Neuronal stem cell (in vitro differentiated cells): Measurements from ENCODE around the gene UPF2.

Experiments used
- DNase-seq: peaks from one replicate; pipeline ENCODE4 v3.0.0-alpha.2; 2013; ENCODE audit warnings: low spot score
- H2AFZ ChIP-seq: one replicate; pipeline ENCODE4 v1.6.1; 2013; ENCODE audit warnings: mild to moderate bottlenecking, low read length, inconsistent platforms
- H2AK5ac ChIP-seq: 2 replicates; pipeline ENCODE4 v1.6.1; 2013; ENCODE audit warnings: low read depth, mild to moderate bottlenecking, inconsistent platforms, low read length, moderate library complexity, mixed read lengths
- H2BK120ac ChIP-seq: 2 replicates; pipeline ENCODE4 v1.6.1; 2013; ENCODE audit warnings: low read depth, mild to moderate bottlenecking, inconsistent platforms, low read length, moderate library complexity, mixed read lengths
- H2BK12ac ChIP-seq: one replicate; pipeline ENCODE4 v1.6.1; 2013; ENCODE audit warnings: low read length, inconsistent platforms
- H2BK15ac ChIP-seq: 2 replicates; pipeline ENCODE4 v1.6.1; 2013; ENCODE audit warnings: mild to moderate bottlenecking, low read length, inconsistent platforms, mixed read lengths
- H2BK5ac ChIP-seq: one replicate; pipeline ENCODE4 v1.6.1; 2013; ENCODE audit warnings: inconsistent platforms, mild to moderate bottlenecking, low read length, moderate library complexity
- H3K14ac ChIP-seq: one replicate; pipeline ENCODE4 v1.6.1; 2013; ENCODE audit warnings: low read length, inconsistent platforms
- H3K18ac ChIP-seq: 2 replicates; pipeline ENCODE4 v1.6.1; 2013; ENCODE audit warnings: low read length, inconsistent platforms
- H3K23ac ChIP-seq: 2 replicates; pipeline ENCODE4 v1.6.1; 2013; ENCODE audit warnings: low read depth, mild to moderate bottlenecking, mixed read lengths, low read length, inconsistent platforms; ENCODE audit not compliant: poor library complexity
- H3K27ac ChIP-seq: replicated peaks from 3 replicates; pipeline ENCODE4 v1.5.1; 2013; ENCODE audit warnings: low read length, inconsistent platforms
- H3K27me3 ChIP-seq, 3 experiments: 2 replicates each; pipeline ENCODE4 v1.6.1; 2013; ENCODE audit warnings: low read length in 3 of 3, mild to moderate bottlenecking in 2 of 3, inconsistent platforms in 1 of 3, low read depth in 1 of 3, mixed read lengths in 1 of 3, moderate library complexity in 1 of 3; ENCODE audit not compliant: control insufficient read depth in 3 of 3, insufficient read depth in 3 of 3
- H3K36me3 ChIP-seq, 2 donors: replicated peaks in 1 of 2; 2 replicates each; pipeline ENCODE4 v1.6.1; 2013; ENCODE audit warnings: low read length in 2 of 2; ENCODE audit not compliant: control insufficient read depth in 2 of 2, insufficient read depth in 2 of 2
- H3K4ac ChIP-seq: 2 replicates; pipeline ENCODE4 v1.6.1; 2013; ENCODE audit warnings: inconsistent platforms, mild to moderate bottlenecking, low read length, moderate library complexity
- H3K4me1 ChIP-seq, 2 donors: 1 replicate in 1 of 2; 2 replicates in 1 of 2; pipeline ENCODE4 v1.6.1; 2013; ENCODE audit warnings: low read length in 2 of 2, low read depth in 1 of 2; ENCODE audit not compliant: control insufficient read depth in 2 of 2, insufficient read depth in 1 of 2
- H3K4me2 ChIP-seq: one replicate; pipeline ENCODE4 v1.6.1; 2013; ENCODE audit warnings: mild to moderate bottlenecking, low read length, inconsistent platforms; ENCODE audit not compliant: insufficient read depth, poor library complexity, severe bottlenecking
- H3K4me3 ChIP-seq, 2 donors: 2 replicates each; pipeline ENCODE4 v1.5.1; 2013; ENCODE audit warnings: low read length in 2 of 2, mild to moderate bottlenecking in 2 of 2, inconsistent platforms in 1 of 2, moderate library complexity in 1 of 2
- H3K79me1 ChIP-seq: one replicate; pipeline ENCODE4 v1.6.1; 2013; ENCODE audit warnings: low read depth, mild to moderate bottlenecking, inconsistent platforms, low read length, moderate library complexity
- H3K9ac ChIP-seq: one replicate; pipeline ENCODE4 v1.6.1; 2013; ENCODE audit warnings: mild to moderate bottlenecking, low read depth, low read length, inconsistent platforms; ENCODE audit not compliant: poor library complexity
- H3K9me3 ChIP-seq, 2 donors: replicated peaks in 1 of 2; 2 replicates each; pipeline versions ENCODE3 to v1.6.1; 2013; ENCODE audit warnings: low read length in 2 of 2, mild to moderate bottlenecking in 2 of 2, inconsistent platforms in 1 of 2, low read depth in 1 of 2, mixed read lengths in 1 of 2, moderate library complexity in 1 of 2; ENCODE audit not compliant: control insufficient read depth in 2 of 2, insufficient read depth in 1 of 2
- H4K8ac ChIP-seq: one replicate; pipeline ENCODE4 v1.6.1; 2013; ENCODE audit warnings: low read depth, mild to moderate bottlenecking, inconsistent platforms, low read length, moderate library complexity
- H4K91ac ChIP-seq: one replicate; pipeline ENCODE4 v1.6.1; 2013; ENCODE audit warnings: low read length, low read depth, mild to moderate bottlenecking, inconsistent platforms; ENCODE audit not compliant: poor library complexity
- WGBS, 2 donors: extraction: QIAGEN DNeasy Blood & Tissue Kit; methylation state at CpG; one replicate each; pipeline ENCODE4 v1.1.7; 2013; ENCODE audit warnings: missing lambda C conversion rate in 2 of 2, mixed read lengths in 1 of 2; ENCODE audit not compliant: insufficient read length in 2 of 2, insufficient replicate concordance in 1 of 2; ENCODE audit errors: extremely low coverage in 2 of 2; 5-methylcytosine and 5-hydroxymethylcytosine counted together

UPF2 gene

DNA sequence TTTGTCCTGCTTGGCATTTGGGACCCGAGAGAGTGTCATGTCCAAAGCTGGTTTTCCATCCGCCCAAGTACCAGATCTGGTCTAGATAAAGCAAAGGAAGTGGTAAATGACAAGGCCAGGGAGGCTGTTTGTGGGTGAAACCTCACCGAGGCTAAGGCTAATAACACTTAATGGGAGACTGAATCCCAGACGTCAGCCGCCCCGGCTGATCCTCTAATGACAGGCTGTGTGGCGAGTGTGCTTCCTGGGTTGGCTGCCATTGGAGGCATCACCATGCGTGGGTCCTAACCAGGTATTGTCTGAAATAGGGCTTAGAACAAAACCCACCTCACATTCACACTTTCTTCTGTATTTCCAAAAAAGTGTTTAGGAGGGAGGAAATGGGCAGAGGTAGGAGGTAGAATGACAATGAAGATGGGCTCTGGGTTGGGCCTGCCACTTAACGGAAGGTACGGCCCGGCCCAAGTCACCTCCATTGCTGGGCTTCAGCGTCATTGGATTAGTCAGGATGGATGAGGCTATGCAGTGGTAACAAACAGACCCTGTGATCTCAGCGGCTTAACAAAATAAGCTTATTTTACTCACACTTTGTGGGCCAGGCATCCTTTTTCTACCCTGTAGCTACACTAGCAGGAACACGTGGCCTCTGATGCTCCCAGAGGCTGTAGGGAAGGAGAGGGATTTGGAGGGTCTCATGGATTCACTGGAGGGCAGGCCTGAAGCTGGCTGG, 159.8 kb downstream of the UPF2 start:
- no peak overlapping the region for H2BK5ac ChIP-seq
- DNase-seq, result no peak
- no peak overlapping the region for H2BK12ac ChIP-seq
- no peak overlapping the region for H3K14ac ChIP-seq
- H3K4me3 ChIP-seq, result no peak overlapping the region
- no peak overlapping the region for H3K23ac ChIP-seq
- no peak overlapping the region for H4K8ac ChIP-seq
- H3K9me3 ChIP-seq, result no peaks in the 10 kb centered on the region
- H2AFZ ChIP-seq, result no peak overlapping the region
- H3K18ac ChIP-seq, result no peak overlapping the region
- H3K9ac ChIP-seq, result no peak overlapping the region
- H2BK15ac ChIP-seq, result no peak overlapping the region
- H3K4ac ChIP-seq, result no peak overlapping the region
- no peak overlapping the region for H3K4me2 ChIP-seq
- WGBS, 2 donors, result no CpG with 5 or more reads among the region's 14 CpGs
- no peaks in the 10 kb centered on the region for H3K27me3 ChIP-seq
- no peak overlapping the region for H2BK120ac ChIP-seq
- no peaks in the 10 kb centered on the region for H3K4me1 ChIP-seq
- H2AK5ac ChIP-seq, result peak overlapping the region; percentile 30
- no peak overlapping the region for H4K91ac ChIP-seq
- no peaks in the 10 kb centered on the region for H3K79me1 ChIP-seq
- H3K36me3 ChIP-seq, result no peaks in the 10 kb centered on the region
- H3K27ac ChIP-seq, result no peak overlapping the region

DNA sequence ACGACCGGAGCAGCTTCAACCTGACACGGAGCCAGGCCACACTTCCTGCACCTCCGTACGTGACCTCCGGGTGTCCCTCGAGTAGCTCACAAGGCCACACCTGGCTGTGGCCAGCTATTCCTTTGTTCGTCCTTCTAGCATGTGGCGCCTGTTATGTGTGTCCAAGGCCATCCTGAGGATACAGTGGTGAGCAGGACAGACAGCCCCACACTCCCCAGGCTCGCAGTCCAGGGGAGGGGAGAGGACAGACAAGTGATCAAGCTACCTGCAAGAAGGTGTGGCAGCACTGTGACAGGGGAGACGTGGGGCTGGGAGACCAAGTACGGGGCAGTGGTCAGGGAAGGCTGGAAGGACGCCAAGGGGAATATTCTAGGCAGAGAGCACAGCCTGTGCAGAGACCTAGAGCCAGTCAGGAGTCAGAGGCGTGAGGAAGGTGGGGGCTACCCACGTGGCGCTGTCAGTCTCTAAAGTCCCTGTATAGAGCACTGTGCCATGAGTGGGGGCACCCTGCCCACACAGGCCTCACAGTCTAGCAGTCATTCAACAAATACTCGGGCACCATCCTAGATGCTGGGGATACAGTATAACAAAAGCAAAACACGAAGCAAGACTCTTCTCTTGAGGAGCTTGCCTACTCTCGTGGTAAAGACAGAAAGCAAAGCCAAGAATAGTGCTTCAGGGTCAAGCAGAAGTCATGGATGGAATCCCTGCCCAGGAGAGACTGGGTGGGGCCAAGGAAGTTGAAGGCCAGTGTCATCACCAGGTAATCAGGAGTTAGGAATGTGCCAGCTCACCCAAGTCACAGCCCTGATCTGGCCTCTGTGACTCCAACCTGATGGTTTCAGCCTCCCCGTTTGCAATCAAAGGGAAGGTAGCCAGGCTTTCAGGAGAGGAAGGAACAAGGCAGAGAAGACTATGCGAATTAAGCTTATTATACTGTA, 160.9 kb downstream of the UPF2 start:
- H2BK12ac ChIP-seq, result peak overlapping the region; percentile 5
- H4K8ac ChIP-seq, result no peak overlapping the region
- H3K27ac ChIP-seq, result no peak overlapping the region
- peak overlapping the region; percentile 49 for H2BK120ac ChIP-seq
- H2BK15ac ChIP-seq, result peak overlapping the region; percentile 59
- H3K36me3 ChIP-seq, result no peaks in the 10 kb centered on the region
- WGBS, 2 donors, result no CpG with 5 or more reads among the region's 21 CpGs
- peak overlapping the region; percentile 90 for H3K18ac ChIP-seq
- peak overlapping the region; percentile 64 for H4K91ac ChIP-seq
- no peak overlapping the region for H3K14ac ChIP-seq
- peak overlapping the region; percentile 80 for H2AK5ac ChIP-seq
- no peak for DNase-seq
- peak overlapping the region; percentile 25 for H3K23ac ChIP-seq
- peaks cover 0 to 2% of the 10 kb centered on the region in 2 donors for H3K4me1 ChIP-seq
- H3K4ac ChIP-seq, result peak overlapping the region; percentile 15
- H3K9ac ChIP-seq, result no peak overlapping the region
- no peaks in the 10 kb centered on the region for H3K9me3 ChIP-seq
- no peak overlapping the region for H3K4me2 ChIP-seq
- peak overlapping the region; percentile 33 for H2AFZ ChIP-seq
- no peaks in the 10 kb centered on the region for H3K27me3 ChIP-seq
- H3K4me3 ChIP-seq, result no peak overlapping the region
- H3K79me1 ChIP-seq, result no peaks in the 10 kb centered on the region
- H2BK5ac ChIP-seq, result no peak overlapping the region

DNA sequence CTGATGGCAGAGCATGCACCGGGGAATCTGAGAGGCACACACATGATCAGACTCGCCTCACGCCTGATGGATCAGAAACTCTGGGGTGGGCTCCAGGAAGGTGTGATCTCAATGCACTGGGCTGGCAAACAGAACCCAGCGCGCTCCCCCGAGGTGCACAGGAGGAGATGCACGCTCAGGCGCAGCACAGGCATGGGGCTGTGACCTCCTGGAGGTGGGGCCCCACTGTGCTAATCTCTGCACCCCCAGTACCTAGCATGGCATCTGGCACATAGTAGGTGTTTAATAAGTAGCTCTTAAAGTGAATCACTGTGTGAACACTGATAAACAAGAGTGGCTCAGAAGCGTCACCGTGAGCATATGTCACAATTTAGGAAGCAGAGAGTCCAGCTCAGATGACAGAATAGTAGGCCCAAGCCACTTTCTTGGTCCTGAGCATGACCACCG, 161.6 kb downstream of the UPF2 start:
- no peak overlapping the region for H4K91ac ChIP-seq
- H4K8ac ChIP-seq, result no peak overlapping the region
- no peak overlapping the region for H3K4ac ChIP-seq
- no peak overlapping the region for H3K9ac ChIP-seq
- peaks cover 5% of the 10 kb centered on the region in 2 donors for H3K4me1 ChIP-seq
- no CpG with 5 or more reads among the region's 11 CpGs for WGBS, 2 donors
- no peak for DNase-seq
- H3K23ac ChIP-seq, result peak overlapping the region; percentile 49
- no peaks in the 10 kb centered on the region for H3K9me3 ChIP-seq
- H3K4me2 ChIP-seq, result no peak overlapping the region
- H3K14ac ChIP-seq, result no peak overlapping the region
- H3K18ac ChIP-seq, result no peak overlapping the region
- no peaks in the 10 kb centered on the region for H3K36me3 ChIP-seq
- no peaks in the 10 kb centered on the region for H3K27me3 ChIP-seq
- H3K27ac ChIP-seq, result no peak overlapping the region
- H2BK12ac ChIP-seq, result no peak overlapping the region
- H3K79me1 ChIP-seq, result no peaks in the 10 kb centered on the region
- H2BK15ac ChIP-seq, result no peak overlapping the region
- H2AK5ac ChIP-seq, result peak overlapping the region; percentile 17
- no peak overlapping the region for H2BK120ac ChIP-seq
- H2BK5ac ChIP-seq, result no peak overlapping the region
- no peak overlapping the region for H3K4me3 ChIP-seq
- H2AFZ ChIP-seq, result peak overlapping the region; percentile 33
